Esophagus squamous epithelium (tissue), 4 donors: ENCODE results near the gene PTK6.

Experiments
- POLR2A ChIP-seq, 4 donors: fragments of 450-650 bp; IDR thresholded peaks; one replicate each; pipeline ENCODE4 v1.6.1; 2017; ENCODE audit warnings: antibody characterized with exemption in 4 of 4, mild to moderate bottlenecking in 4 of 4, moderate library complexity in 3 of 4
- TF ChIP-seq, protein P1 (sequence below), 6 experiments: fragments of 450-650 bp in 4 of 6; fragments of 200-600 bp in 2 of 6; sonication (generic) in 2 of 6; IDR thresholded peaks; one replicate each; pipeline ENCODE4 v1.5.1; 2016 to 2019; ENCODE audit warnings: antibody characterized with exemption in 6 of 6, mild to moderate bottlenecking in 4 of 6, moderate library complexity in 4 of 6

- TF ChIP-seq POLR2A (IDR thresholded peaks at IDR 0.05) = no peak
- TF ChIP-seq, protein P1, sequence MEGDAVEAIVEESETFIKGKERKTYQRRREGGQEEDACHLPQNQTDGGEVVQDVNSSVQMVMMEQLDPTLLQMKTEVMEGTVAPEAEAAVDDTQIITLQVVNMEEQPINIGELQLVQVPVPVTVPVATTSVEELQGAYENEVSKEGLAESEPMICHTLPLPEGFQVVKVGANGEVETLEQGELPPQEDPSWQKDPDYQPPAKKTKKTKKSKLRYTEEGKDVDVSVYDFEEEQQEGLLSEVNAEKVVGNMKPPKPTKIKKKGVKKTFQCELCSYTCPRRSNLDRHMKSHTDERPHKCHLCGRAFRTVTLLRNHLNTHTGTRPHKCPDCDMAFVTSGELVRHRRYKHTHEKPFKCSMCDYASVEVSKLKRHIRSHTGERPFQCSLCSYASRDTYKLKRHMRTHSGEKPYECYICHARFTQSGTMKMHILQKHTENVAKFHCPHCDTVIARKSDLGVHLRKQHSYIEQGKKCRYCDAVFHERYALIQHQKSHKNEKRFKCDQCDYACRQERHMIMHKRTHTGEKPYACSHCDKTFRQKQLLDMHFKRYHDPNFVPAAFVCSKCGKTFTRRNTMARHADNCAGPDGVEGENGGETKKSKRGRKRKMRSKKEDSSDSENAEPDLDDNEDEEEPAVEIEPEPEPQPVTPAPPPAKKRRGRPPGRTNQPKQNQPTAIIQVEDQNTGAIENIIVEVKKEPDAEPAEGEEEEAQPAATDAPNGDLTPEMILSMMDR (IDR thresholded peaks at IDR 0.05) = no peak
Measured at GRCh38 chr20:63487116-63487764, 49.9 kb downstream of the PTK6 start.
